ENCODE data around the gene ACAD10. TPM values are rescaled to one million over a fixed set of nuclear protein-coding genes. Genes with fewer than 3 reads are reported as not detected.

Gene ACAD10
- total RNA-seq, 4 donors from 2014 or later = 13.9 to 20.4 (median 16.6) TPM

- WGBS, 2 donors = 33 to 60% methylated on average over 2 of the region's 2 CpGs
- DNase-seq = no peak
- Histone ChIP-seq H3K4me3 (peak overlapping the region in 1 of 4 donors; percentile 83), H3K4me1 (peaks cover 15 to 38% (median 19%) of the 10 kb centered on the region in 3 donors), H3K36me3 (peaks cover 0 to 11% (median 4%) of the 10 kb centered on the region in 3 donors), H3K9me3 (no peaks in the 10 kb centered on the region), H3K27ac (no peak overlapping the region), H3K27me3 (no peaks in the 10 kb centered on the region)
- intact Hi-C loops (cut with DNase I) = no loop called here
- TF ChIP-seq CTCF (IDR thresholded peaks at IDR 0.05) = no peak
Measured at GRCh38 chr12:111687255-111687654, 1.4 kb downstream of the ACAD10 start.

GRCh38 chr12:111687952-111688351 is 2.1 kb downstream of the ACAD10 start:
- no peak overlapping the region for H3K27ac ChIP-seq
- TF ChIP-seq CTCF (IDR thresholded peaks at IDR 0.05) = no peak
- no peak for TF ChIP-seq POLR2A (IDR thresholded peaks at IDR 0.05)
- no peak overlapping the region for H3K4me3 ChIP-seq
- no peaks in the 10 kb centered on the region for H3K9me3 ChIP-seq
- 86 to 92% methylated on average over 9 to 10 of the region's 10 CpGs for WGBS, 2 donors
- no peaks in the 10 kb centered on the region for H3K27me3 ChIP-seq
- H3K4me1 ChIP-seq = peaks cover 15 to 38% (median 19%) of the 10 kb centered on the region in 3 donors
- DNase-seq = no peak
- H3K36me3 ChIP-seq = peaks cover 0 to 11% (median 0%) of the 10 kb centered on the region in 3 donors
- intact Hi-C loops (cut with DNase I) = no loop called here

- Histone ChIP-seq H3K9me3 (no peaks in the 10 kb centered on the region), H3K4me3 (no peak overlapping the region), H3K36me3 (peaks cover 0 to 40% (median 7%) of the 10 kb centered on the region in 3 donors), H3K27me3 (no peaks in the 10 kb centered on the region), H3K27ac (no peak overlapping the region), H3K4me1 (peaks cover 5 to 16% (median 9%) of the 10 kb centered on the region in 3 donors)
- intact Hi-C loops (cut with DNase I) = no loop called here
- no peak for DNase-seq
- TF ChIP-seq CTCF (IDR thresholded peaks at IDR 0.05) (no peak), POLR2A (IDR thresholded peaks at IDR 0.05) (no peak)
- 95 to 97% methylated on average over 3 of the region's 3 CpGs for WGBS, 2 donors
Measured at GRCh38 chr12:111691262-111691661, 5.4 kb downstream of the ACAD10 start.

GRCh38 chr12:111692575-111693210 is 6.8 kb downstream of the ACAD10 start:
- no peak overlapping the region for H3K4me3 ChIP-seq
- TF ChIP-seq POLR2A (IDR thresholded peaks at IDR 0.05) = no peak
- no peak for TF ChIP-seq CTCF (IDR thresholded peaks at IDR 0.05)
- H3K27me3 ChIP-seq = no peaks in the 10 kb centered on the region
- no peak for DNase-seq
- H3K36me3 ChIP-seq = peaks cover 0 to 54% (median 7%) of the 10 kb centered on the region in 3 donors
- WGBS, 2 donors = 74 to 93% methylated on average over 8 to 13 of the region's 15 CpGs
- intact Hi-C loops (cut with DNase I) = no loop called here
- H3K27ac ChIP-seq = no peak overlapping the region
- H3K9me3 ChIP-seq = no peaks in the 10 kb centered on the region
- peaks cover 0 to 2% (median 0%) of the 10 kb centered on the region in 3 donors for H3K4me1 ChIP-seq

- 90 to 98% methylated on average over 5 of the region's 5 CpGs for WGBS, 2 donors
- Histone ChIP-seq H3K9me3 (no peaks in the 10 kb centered on the region), H3K36me3 (peaks cover 0 to 65% (median 7%) of the 10 kb centered on the region in 3 donors), H3K4me3 (no peak overlapping the region), H3K4me1 (no peaks in the 10 kb centered on the region), H3K27me3 (no peaks in the 10 kb centered on the region), H3K27ac (no peak overlapping the region)
- no peak for DNase-seq
- intact Hi-C loops (cut with DNase I) = no loop called here
- no peak for TF ChIP-seq CTCF (IDR thresholded peaks at IDR 0.05)
- TF ChIP-seq POLR2A (IDR thresholded peaks at IDR 0.05) = no peak
Measured at GRCh38 chr12:111693818-111694217, 8.0 kb downstream of the ACAD10 start.

All from esophagus squamous epithelium (tissue), 5 donors.